ENCODE data around the gene PRODH2. TPM values are rescaled to one million over a fixed set of nuclear protein-coding genes. Genes with fewer than 3 reads are reported as not detected.
"Not testable (repeated sequence)": the region's sequence is repeated elsewhere in the genome, so short reads cannot be mapped to it uniquely, and the experiment has no call there.

PRODH2 gene
- total RNA-seq, 2 experiments from 2014 or later = not detected

DNA sequence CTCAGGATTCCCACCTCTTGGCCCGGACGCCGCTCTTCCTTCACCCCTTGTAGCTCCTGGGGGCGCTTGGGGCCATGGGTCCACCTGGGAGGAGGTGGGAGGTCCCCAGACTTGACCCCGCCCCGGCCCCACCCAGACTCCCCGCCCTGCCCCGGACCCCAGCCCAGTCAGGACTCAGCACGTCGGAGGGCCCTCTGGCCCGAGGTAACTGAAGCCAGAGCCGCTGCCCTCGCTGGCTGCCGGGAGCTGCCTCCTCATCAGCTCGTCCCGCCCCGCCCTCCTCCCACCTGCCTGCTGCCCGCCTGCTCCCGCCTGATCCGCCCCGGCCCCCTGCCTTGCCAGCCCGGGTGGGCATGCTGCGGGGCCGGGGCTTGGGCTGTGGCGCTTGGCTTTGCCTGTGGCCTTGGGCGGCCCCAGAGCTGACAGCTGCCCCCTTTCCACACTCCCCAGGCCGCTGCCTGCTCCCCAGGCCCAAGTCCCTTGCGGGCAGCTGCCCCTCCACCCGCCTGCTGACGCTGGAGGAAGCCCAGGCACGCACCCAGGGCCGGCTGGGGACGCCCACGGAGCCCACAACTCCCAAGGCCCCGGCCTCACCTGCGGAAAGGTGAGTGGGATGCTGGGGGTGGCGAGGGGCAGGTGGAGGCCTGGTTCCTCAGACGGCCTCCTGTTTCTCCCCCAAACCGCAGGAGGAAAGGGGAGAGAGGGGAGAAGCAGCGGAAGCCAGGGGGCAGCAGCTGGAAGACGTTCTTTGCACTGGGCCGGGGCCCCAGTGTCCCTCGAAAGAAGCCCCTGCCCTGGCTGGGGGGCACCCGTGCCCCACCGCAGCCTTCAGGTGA is 27.9 kb downstream of the PRODH2 start:
- CTCF ChIA-PET = no interaction called here
- POLR2A ChIA-PET = interaction anchor here (0.6 kb wide), 1 partner anchor 87 kb away, joined by 8 read pairs; no protein-coding TSS in a partner anchor

DNA sequence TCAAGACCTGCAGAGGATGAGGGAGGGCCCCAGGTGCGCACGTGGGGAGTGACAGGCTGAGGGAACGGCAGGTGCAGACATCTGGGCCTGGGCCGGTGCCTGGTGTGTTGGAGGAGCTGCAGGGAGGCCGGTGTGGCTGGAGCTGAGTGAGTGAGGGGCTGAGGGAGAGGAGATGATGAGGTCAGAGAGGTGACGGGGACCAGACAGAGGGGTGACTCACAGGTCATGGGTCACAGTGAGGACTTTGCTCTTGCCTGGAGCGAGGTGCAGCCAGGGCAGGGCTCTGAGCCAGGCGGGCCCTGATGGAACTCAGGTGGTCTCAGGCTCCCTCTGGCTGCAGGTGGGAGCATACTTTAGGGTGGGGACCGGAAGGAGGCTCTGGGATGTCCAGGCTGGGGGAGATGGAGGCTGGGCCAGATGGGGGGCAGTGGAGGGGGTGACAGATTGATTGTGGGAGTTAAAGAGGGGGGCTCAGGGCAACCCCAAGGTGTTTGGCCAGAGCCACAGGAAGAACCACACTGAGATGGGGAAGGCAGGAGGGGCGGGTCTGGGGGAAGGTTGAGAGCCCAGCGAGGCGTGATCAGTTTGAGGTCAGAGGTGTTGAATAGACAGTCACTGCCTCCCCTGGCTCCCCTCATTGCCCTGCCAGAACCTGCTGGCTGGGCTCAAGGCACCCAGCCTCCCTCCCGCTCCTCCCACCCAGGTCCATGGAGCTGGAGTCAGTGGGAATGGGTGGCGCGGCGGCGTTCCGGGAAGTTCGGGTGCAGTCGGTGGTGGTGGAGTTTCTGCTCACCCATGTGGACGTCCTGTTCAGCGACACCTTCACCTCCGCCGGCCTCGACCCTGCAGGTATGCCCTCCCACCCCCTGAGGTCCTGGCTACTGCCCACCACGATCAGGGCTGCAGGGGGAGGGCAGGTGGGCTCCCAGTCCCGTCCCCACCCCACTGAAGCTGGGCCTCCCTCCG is 28.9 kb downstream of the PRODH2 start:
- CTCF ChIA-PET = no interaction called here
- POLR2A ChIA-PET = interaction anchor here (0.6 kb wide), 1 partner anchor 86 kb away, joined by 8 read pairs; no protein-coding TSS in a partner anchor

DNA sequence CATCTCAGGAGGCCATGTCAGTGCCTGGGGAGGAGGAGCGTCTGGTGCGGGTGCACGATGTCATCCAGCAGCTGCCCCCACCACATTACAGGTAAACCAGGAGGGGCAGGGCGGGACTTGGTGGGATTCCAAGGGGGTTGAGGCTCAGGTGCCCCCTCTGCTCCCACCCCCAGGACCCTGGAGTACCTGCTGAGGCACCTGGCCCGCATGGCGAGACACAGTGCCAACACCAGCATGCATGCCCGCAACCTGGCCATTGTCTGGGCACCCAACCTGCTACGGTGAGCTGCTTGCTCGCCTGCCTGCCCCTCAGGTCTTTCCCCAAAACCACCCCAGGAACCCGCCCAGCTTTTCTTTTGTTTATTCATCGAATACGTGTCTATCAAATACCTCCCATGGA is 30.1 kb downstream of the PRODH2 start:
- ChIA-PET CTCF (no interaction called here), POLR2A (no interaction called here)

DNA sequence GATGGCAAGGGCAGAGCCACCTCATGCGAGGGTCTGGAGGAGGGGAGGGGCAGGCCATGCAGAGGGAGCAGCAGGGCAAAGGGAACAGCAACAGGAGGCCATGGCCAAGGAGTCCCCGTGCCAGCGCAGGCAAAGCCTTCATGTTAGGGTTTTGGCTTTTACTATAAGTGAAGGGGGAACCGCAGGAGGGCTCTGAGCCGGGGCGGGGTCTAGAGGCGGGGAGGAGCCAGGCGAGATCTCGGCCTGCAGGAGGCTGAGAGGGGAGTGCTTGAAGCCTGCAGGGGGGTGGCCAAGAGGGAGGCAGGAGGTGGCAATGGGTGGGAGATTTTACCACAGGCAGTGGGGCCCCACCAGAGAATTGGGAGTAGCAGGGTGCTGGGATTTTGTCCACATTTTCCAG is 31.0 kb downstream of the PRODH2 start:
- POLR2A ChIA-PET = no interaction called here
- CTCF ChIA-PET = no interaction called here

DNA sequence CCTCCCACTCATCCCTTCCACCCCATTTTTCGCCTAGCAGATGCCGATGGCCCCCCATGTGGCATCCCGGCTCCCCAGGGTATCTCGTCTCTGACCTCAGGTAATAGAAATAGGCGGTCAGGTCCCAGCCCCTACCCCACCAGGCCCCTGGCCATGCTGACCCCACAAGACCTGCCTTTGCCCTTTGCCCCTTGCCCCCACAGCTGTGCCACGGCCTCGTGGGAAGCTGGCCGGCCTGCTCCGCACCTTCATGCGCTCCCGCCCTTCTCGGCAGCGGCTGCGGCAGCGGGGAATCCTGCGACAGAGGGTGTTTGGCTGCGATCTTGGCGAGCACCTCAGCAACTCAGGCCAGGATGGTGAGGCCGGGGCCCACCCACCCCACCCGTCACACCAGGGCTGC is 31.9 kb downstream of the PRODH2 start:
- ChIA-PET CTCF (no interaction called here), POLR2A (no interaction called here)

DNA sequence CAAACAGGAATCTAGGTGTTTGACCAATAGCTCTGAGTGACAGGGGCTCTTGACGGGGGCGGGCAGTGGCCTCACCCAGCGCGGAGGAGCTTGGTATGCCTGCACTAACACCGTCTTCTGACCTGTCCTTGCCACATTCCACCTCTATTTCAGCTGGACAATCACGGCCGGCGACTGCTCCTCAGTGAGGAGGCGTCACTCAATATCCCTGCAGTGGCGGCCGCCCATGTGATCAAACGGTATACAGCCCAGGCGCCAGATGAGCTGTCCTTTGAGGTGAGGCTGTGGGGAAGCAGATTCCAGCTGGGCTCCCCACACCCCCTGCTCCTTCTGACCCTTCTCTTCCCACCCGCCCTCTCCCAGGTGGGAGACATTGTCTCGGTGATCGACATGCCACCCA is 32.6 kb downstream of the PRODH2 start:
- POLR2A ChIA-PET = no interaction called here

DNA sequence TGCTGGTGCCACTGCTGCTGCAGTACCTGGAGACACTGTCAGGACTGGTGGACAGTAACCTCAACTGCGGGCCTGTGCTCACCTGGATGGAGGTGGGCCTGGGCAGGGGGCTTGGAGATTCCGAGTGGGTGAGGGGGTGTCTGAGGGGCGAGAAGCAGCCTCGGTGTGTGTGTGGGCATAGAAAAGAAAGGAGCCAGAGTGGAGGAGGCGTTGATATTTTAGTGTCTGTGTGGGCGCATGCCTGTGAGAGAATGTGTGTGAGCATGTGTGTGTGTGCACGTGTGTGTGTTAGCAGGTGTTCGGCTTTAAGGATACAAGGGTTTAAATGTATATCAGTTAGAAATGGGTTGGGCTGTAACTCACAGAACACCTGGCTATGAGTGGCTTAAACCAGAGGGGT is 33.6 kb downstream of the PRODH2 start:
- ChIA-PET POLR2A (interaction anchor here (0.6 kb wide), 1 partner anchor 21 kb away, joined by 4 read pairs; no protein-coding TSS in a partner anchor), CTCF (no interaction called here)

More for the DNA sequence above, 32.6 kb downstream of the PRODH2 start:
- CTCF ChIA-PET = no interaction called here

DNA sequence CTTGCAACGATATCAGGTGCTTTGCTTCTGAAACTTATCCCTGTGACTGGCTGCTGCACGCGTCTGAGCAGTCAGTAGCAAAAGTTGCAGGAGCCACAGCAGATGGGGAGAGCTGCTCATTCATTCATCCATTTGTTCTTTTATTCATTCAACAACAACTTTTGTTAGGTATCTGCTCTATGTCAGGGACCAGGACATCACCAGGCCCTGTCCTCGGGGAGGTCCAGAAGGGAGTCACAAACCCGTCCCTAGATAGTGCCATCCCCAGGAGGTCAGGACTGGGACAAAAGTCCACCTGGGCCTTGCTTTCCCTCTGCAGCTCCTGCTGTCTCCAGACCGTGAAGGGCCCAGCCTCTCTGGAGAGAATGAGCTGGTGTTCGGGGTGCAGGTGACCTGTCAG is 34.7 kb downstream of the PRODH2 start:
- POLR2A ChIA-PET = interaction anchor here (2.1 kb wide), 1 partner anchor 33 kb away, joined by 6 read pairs; the partner anchor contains the start of genes PSENEN and U2AF1L4

DNA sequence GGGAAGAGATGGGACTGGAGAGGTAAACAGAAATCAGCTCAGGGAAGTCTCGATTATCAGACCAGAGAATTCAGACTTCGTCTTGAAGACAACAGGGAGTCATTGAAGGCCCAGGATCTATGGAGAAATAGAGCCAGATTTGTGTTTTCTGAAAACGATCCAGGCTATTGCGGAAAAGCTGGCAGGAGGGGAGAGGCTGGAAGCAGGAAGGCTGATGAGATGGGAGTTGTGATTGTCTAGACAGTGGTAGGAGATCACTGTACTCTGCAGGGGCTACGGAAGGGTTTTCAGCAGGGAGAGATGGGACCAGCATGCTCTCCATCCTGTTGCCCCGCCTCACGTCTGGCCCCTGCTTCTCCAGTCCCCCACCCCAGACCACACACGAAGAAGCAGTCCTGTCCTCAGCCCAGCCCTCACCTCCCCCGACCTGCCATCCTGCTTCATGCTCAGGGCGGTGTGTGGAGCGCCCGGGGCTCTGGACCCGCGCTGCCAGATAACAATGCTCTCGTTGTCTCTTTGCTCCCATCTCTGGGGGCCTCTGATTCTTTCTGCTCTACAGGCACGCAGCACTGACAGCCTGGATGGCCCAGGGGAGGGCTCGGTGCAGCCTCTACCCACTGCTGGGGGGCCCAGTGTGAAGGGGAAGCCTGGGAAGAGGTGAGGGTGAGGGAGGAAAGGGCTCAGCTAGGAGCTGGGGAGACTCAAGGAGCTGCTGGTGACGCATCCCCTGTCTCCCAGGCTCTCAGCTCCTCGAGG is 35.4 kb downstream of the PRODH2 start:
- POLR2A ChIA-PET = interaction anchor here (2.1 kb wide), 1 partner anchor 32 kb away, joined by 6 read pairs; the partner anchor contains the start of genes PSENEN and U2AF1L4
- CTCF ChIA-PET = interaction anchor here (1.4 kb wide), 1 partner anchor 14 kb away, joined by 4 read pairs; no protein-coding TSS in a partner anchor

More for the DNA sequence above, 34.7 kb downstream of the PRODH2 start:
- CTCF ChIA-PET = no interaction called here

DNA sequence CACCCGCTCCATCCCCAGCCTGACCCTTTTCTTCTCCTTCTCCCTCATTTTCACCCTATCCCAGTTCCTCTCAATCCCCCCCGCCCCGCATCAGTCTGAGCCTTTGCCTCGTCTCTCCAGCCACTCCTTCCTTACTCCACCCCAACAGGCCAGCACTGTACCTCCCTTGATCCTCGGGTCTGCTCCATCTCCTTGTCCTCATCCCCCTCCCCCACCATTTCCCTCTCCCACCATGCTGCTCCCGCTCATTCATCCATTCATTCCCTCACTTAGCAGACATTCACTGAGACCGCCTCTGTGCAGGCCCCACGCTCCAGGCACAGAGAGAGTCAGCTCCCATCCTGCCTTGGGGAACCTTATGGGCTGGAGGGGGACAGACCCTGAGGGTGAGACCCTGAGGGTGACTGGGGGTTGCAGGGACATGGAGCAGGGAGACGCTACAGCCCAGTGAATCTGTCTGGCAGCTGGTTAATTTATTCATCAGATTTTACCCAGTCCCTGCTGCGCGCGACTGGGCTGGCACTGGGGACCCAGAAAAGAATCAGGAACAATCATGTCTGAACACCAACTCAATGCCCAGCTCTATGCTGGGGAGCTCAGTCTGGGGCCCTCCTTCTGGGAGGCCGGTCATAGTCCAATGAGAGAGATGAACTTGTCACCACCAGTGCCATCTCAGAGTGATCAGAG is 36.4 kb downstream of the PRODH2 start:
- CTCF ChIA-PET = interaction anchor here (1.4 kb wide), 1 partner anchor 15 kb away, joined by 4 read pairs; no protein-coding TSS in a partner anchor
- POLR2A ChIA-PET = interaction anchor here (2.1 kb wide), 1 partner anchor 31 kb away, joined by 6 read pairs; the partner anchor contains the start of genes PSENEN and U2AF1L4

DNA sequence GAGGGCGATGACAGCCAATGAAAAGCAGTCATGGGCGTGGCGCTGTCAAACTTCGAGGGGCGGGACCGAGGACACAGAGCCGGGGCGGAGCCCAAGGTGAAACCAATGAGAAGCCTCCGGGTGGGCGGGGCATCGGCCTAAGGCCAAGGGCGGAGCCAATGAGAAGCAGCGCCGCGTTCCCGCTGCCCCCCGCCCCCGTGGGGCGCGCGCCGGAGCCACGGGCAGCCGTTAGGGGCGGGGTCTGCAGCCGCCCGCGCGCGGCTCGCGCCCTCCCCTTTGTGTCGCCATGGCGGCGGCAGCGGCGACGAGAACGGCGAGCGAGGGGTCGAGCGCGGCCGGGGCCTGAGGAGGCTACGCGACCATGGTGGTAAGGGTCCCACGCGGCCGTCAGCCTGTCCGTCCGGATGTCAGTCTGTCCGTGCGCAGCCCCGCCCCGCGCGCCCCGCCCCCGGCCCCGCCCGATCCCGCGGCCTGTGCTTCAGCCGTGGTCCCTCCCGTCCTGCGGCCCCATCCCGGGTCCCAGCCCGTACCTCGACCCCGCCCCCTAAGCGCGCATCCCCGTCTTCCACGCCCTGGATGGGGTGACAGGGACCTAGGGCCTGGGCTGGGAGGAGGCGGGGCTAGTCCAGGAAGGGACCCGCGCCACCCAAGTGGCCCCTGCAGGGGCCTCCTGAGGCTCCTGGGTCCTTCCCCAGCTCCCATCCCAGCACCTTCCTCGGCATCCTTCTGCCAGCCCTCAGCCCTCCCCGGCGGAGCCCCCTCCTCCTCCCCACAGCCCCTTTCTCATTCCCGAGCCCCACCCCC is 37.1 kb downstream of the PRODH2 start, which contains the start of gene ARHGAP33:
ARHGAP33 (plus strand) TSS at position 267 of the 804 bp plus-strand sequence; CDS start at position 362, 95 bp downstream.
- POLR2A ChIA-PET = interaction anchor here (2.1 kb wide), 1 partner anchor 30 kb away, joined by 6 read pairs; the partner anchor contains the start of genes PSENEN and U2AF1L4
- CTCF ChIA-PET = interaction anchor here (1.4 kb wide), 1 partner anchor 15 kb away, joined by 4 read pairs; no protein-coding TSS in a partner anchor

DNA sequence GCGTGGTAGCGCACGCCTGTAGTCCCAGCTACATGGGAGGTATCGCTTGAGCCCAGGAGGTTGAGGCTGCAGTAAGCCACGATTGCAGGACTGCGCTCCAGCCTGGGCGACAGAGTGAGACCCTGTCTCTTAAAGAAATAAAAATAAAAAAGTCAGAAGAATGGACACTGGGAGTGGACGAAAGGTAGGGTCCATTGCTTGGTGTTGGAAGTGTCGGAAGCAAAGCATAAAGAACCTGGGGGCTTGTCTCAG is 37.7 kb downstream of the PRODH2 start:
- ChIA-PET POLR2A (no interaction called here), CTCF (no interaction called here)

DNA sequence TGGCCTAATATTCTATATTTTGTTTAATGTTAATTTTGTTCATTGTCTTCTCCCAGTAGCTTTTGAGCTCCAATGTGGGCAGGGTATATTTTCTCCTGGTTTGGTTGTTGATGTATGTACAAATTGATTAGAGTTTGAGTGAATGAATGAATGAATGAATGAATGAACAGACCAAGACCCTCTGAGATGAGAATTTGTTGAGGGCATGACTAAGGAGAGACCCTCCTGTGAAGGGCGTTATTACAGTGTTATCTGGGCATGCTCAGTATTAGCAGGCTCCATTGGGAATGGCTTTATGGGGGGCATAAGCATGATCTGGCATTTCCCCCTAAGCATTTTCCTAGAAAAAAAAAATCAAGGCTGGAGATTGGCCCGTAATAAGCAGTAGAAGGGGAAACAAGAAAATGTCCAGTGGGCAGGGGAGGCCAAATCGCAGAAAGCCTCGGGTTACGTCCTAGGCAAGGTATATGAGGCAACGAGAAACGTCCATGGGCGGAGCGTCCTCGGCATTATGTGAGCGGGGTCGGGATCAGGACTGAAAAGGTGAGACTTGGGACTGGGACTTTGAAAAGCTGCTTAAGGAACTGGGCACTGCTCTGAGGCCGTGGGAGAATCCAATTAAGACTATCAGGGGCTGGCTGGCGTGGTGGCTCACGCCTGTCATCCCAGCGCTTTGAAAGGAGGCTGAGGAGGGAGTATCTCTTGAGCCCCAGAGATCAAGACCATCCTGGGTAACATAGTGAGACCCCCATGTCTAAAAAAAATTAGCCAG is 38.2 kb downstream of the PRODH2 start:
- POLR2A ChIA-PET = no interaction called here
- CTCF ChIA-PET = interaction anchor here (1.0 kb wide), 1 partner anchor 68 kb away, joined by 4 read pairs; no protein-coding TSS in a partner anchor

DNA sequence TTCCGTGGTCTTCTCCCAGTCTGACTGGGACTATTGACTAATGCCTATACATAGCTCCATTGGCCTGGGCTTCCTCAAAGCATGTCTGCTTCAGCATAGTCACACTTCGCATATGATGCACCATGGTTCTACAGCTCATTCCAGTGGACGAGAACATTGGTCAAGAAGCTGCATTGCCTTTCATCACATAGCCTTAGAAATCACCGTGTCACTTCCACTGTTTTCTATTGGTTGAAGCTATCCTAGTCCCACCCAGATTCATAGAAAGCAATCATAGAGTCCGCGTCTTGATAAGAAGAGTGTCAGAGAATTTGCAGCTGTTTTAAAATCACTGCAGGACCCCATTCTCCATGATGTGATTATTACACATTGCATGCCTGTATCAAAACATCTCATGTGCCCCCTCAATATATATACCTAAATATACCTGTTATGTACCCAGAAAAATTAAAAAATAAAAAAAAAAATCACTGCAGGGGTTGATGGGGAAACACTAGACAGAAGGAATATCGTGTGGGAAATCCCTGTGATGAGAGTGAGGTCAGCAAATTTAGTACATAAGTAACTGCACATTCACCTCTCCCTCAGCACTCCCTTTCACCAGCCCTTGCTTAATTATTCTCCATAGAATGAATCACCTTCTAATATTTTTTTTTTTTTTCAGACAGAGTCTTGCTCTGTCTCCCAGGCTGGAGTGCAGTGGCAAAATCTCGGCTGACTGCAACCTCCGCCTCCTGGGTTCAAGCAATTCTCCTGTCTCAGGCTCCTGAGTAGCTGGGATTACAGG is 39.4 kb downstream of the PRODH2 start:
- POLR2A ChIA-PET = interaction anchor here (0.5 to 0.6 kb wide), 2 partner anchors 47 to 116 kb away, joined by 3 read pairs; no protein-coding TSS in a partner anchor

DNA sequence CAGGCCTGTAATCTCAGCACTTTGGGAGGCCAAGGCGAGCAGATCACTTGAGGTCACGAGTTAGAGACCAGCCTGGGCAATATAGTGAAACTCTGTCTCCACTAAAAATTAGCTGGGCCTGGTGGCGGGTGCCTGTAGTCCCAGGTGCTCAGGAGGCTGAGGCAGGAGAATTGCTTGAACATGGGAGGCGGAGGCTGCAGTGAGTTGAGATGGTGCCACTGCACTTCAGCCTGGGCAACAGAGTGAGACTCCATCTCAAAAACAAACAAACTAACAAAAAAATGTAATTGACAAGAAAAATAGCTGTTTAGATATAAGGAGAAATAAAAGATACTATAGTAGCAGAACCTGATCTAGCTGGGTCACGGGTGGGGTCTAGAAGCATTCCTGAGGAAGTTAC is 40.3 kb downstream of the PRODH2 start:
- POLR2A ChIA-PET = interaction anchor here (0.6 to 0.7 kb wide), 2 partner anchors 110 to 117 kb away, joined by 3 to 8 read pairs; no protein-coding TSS in a partner anchor
- CTCF ChIA-PET = not testable (repeated sequence)

More for the DNA sequence above, 39.4 kb downstream of the PRODH2 start:
- CTCF ChIA-PET = interaction anchor here (0.6 to 1.0 kb wide), 2 partner anchors 67 to 116 kb away, joined by 3 to 4 read pairs; no protein-coding TSS in a partner anchor

DNA sequence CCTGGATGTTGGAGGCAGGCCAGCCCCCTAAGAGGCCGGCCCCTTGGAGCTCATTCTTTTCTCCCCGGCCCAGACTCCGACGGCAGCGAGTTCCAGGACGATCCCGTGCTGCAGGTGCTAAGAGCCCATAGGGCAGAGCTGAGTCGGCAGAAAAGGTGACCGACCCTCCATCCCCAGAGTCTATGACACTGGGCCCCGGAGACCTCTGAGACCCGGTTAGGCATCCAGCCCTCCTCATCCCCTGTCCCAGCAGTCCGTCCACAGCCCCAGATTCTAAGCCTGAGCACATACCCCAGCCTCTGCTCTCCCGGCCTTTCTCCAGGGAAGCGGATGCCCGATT is 44.6 kb downstream of the PRODH2 start:
- POLR2A ChIA-PET = no interaction called here
- CTCF ChIA-PET = no interaction called here

All from activated CD8-positive, alpha-beta memory T cell treated with anti-CD3 and anti-CD28 coated beads for 36 hours (primary cell).